Stimulated activated CD4-positive, alpha-beta T cell treated with anti-CD3 and anti-CD28 coated beads, Interleukin-1b, Interleukin-23, amount 100 ng/mL, for 24 hours (primary cell): Measurements from ENCODE around the gene PCDH8.

Experiments used
- DNase-seq, 4 experiments: peaks; one replicate each; pipeline ENCODE4 v3.0.0-alpha.2; 2020; ENCODE audit warnings: low read depth in 4 of 4, low spot score in 1 of 4

The PCDH8 gene

DNA sequence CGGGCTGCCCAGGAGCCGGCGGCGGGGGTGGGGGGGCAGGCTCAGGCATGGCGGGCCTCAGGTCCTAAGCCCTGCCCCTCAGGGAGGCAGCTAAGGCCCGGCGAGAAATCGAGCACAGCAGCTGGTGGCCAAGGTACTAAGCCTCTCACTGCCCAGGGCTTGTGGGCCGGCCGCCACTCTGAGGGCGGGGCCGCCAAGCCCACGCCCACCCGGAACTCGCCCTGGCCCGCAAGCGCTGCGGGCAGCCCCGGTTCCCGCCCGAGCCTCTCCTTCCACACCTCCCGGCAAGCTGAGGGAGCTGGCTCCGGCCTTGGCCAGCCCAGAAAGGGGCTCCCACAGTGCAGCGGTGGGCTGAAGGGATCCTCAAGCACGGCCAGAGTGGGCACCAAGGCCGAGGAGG is 33.1 kb downstream of the PCDH8 start:
- no peak for DNase-seq

DNA sequence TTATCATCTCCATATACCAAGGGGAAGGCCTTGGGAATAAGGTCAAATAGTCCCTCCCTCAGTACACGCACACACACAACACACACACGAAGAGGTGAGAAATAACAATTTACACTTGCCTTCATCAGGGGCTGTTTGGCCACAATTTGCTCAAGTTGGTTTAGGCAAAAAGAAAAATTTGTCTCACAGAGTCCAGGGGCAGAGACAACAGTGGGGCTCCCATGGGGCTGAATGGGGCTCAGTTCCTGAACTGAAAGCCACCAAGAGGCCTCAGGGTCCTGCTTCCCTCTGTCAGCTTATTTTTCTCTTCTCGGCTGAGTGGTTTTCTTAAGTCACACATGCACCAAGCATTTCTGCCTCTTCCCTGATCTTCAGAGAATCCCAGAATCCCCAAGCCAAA is 35.5 kb downstream of the PCDH8 start:
- no peak for DNase-seq

DNA sequence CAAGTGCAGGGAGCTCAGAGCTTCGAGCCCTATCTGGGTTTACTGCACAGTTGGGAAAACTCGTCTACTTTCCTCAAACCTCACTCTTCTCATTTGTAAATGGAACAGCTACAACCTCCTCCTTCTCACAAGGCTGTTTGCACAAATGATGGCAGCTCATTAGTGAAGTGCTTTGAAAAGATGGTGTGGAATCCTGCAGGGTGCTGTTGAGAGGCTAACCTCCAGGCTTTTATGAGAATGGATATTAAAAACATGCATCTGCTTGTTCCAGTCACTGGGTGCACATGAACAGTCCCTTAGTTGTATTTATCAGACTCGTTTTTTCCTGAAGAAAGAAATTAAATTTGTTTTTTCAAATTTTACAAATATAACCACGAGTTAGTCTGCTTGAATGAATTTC is 36.6 kb downstream of the PCDH8 start:
- no peak for DNase-seq

DNA sequence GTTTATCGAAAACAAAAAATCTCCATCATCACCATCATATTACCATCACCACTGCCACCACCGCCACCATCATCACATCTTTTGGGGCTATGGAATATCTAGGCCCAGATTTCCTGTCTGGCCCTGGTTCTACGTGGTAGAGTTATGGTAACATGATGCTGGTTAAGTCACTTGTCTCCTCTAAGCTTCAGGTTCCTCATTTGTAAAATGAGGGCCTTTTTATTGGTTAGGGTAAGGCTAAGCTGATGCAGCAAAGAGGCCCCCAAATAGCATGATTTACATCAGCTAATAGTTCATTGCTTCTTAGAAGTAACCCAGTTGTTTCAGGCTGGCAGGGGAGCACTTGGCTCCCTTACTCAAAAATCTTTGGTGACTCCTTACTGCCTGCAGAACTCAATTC is 37.9 kb downstream of the PCDH8 start:
- DNase-seq = no peak

DNA sequence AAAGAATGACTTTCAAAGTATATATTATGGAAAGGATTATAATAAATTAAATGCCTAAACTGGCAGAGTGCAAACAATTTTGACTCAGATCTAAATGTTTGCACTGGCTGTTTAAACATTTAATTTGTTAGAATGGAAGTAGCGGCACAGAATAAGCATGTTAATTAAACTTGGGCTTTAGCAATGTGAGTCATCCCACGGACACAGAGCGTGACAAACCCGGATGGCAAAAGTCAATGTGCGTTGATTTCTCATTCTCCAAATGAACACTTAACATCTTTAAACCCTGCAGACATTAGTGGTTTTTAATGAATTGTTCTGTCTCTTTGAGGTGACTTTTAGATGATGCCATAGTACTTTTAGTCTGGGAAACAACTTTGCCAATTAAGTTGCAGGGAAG is 38.4 kb downstream of the PCDH8 start:
- no peak for DNase-seq

DNA sequence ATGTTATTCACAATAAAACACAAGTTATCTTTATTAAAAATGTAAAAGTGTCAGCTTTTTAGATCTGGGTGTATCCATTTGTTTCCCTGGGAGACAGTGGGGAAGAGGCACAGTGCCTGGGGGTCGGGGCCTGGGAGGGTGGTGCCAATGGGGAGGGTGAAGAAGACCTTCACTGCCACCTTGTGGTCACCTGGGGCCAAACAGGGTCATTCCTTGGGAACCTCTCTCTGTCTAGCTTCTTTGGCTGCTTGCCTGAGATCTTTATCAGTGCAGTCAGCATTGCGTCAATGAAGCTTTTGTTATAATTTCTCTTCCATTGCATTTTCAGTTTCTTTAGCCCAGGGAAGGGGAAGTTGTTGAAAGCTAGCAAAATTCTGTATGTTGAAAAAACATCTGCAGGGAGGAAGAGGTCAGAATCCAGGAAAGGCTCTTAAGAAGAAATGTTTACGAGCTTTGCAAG is 39.1 kb downstream of the PCDH8 start:
- DNase-seq = peak in 2 of 4 experiments; percentile 5 to 13

DNA sequence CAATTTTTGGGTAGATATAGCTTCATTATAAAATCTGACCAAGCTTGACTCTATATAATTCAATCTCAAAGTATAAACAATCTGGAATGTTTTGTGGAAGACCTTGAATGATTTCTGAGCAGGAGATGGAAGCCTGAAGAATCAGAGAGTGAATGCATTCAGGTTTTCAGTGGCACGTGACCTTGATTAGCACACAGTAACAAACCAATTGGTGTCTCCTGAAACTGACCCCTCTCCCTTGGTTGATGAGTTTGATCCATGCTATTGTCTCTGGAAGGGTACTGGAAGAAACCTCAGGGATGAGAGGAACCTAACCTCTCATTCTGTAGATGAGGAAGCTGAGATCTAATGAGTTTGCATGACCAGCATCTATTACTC is 39.6 kb downstream of the PCDH8 start:
- no peak for DNase-seq

DNA sequence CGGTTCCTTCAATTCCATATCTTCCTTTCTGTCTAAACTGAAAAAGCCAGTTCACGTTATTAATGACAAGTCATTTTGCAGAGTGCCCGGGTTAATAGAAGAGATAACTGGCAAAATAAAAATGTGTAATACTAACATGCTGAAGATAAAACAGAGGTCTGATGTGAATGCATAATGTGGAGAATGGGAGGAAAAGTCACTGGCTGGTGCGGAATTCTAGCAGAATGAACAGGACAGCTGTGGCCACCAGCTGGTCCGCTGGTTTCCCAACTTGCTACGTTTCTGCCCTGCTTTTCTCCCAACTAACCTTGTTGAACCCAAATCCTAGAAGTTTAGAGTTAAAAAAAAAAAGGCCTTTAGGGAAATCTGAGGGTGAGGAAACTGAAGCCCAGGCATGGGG is 42.4 kb downstream of the PCDH8 start:
- no peak for DNase-seq

DNA sequence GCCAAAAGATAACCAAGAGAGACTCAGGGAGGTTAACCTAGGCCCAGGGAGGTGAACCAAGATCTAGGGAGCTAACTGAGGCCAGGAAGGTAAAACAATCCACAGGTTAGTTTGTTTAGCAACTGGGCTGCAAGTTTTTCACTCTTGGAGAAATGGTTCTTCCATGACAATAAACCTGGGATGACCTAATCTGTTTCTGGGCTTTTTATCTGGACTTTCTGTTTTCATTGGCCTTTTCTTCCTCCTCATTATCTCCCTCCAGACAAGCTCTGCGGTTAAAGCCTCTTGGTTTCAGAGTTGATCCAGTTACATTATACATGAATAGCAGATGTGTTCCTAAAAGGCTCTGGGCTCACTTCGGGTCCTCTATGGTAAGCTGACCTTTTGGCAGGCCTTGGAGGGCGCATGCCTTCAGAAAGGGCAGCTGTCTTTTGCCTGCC is 44.2 kb downstream of the PCDH8 start:
- no peak for DNase-seq

DNA sequence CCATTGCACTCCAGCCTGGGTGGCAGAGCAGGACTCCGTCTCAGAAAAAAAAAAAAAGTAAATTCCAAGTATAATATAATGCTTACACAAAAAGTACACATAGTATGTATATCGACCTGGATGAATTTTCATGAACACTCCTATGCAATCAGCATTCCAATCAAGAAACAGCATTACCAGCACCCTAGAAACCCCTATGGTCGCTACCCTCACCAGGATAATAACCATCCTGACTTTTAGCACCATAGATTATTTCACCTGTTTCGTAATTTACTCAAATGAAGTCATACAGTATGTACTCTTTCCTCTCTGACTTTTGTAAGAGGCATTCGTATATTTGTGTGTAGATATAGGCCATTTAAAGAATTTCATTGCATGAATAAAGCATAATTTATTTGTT is 47.6 kb downstream of the PCDH8 start:
- DNase-seq = no peak

DNA sequence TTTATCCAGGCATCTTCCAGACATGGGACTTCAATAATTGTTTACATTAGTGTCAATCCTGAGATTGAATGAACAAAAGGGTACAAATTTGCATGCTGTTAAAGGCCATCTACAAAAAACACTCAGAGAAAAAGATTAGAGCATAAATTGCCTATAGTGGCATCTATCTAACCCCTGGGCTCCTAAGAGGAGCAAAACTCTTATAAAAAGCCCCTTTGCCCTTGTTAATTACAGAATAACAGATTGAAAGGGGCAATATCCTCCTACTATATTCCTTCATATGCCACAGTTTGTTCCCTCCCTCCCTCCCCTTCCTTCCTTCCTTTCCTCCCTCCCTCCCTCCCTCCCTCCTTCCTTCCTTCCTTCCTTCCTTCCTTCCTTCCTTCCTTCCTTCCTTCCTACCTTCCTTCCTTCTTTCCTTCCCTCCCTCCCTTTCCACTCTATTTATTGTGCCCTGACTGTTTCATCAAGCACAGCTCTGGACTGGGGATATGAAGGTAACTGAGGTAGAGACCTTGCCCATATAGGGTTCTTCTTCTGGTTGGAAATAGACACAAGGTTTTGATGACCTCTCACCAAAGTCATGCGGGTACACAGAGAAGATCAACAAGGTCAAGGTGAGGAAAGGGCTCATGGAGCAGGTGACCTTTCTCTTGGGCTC is 49.5 kb downstream of the PCDH8 start:
- DNase-seq = no peak

DNA sequence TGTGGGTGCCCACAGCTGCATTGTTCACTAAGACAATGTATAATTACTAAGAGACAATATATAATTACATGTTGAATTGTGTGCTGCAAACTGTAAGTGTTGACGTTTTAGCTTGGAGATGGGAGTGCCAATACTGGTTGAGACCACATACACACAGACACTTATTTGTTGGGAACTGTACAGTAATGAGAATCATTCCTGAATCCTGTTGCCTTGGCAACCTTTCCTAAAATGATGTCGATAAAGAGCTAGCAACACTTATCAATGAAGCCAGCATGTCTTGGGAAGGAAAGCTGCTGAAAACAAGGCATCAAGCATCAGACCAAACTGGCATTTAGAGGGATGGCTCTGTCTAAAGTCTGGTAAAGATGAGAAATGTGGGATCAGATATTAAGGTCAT is 51.3 kb downstream of the PCDH8 start:
- no peak for DNase-seq

DNA sequence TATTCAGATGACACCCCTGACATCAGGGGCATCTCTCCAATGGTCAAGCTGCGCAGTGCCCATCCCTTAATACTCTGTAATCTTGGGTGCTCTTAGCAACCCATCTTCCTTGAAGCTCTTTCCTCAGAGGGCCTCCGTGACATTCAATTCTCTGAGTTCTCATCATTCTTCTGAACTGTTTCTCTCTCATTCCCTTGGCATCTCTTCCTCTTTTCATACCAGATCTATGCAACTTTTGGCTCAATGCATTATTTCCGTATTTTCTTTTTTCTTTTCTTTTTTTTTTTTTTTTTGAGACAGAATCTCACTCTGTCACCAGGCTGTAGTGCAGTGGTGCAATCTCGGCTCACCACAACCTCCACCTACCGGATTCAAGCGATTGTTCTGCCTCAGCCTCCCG is 53.9 kb downstream of the PCDH8 start:
- DNase-seq = no peak

DNA sequence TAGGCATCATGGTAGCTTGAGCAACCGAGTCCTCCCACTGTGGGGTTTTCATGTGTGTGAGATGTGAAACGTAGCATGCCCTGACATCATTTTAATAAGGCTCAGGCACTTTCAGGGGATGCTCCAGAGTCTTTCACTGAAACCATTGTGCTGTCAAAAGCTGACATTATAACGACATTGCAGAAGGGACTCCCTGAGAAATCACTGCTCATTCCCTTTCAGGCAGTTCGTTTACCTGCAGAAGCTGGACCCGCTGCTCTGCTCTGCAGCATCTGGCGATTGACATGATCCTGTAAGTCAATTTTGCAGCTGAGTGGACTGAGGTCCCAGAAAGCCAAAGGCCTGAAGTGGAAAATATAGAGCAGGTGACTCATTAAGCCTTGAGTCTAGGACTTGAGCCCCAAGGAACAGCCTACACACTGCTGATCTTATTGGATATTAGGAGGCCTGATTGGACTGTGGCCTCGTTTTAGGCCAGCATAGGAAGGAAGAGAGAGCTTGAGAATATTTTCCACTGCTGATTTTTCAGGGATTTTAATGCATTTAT is 54.9 kb downstream of the PCDH8 start:
- no peak for DNase-seq
